Ascending aorta (tissue), 2 donors: Measurements from ENCODE around the gene FAM151A. TPM values are rescaled to one million over a fixed set of nuclear protein-coding genes. Genes with fewer than 3 reads are reported as not detected.

Source experiments
- DNase-seq, 2 donors: peaks; one replicate each; pipeline ENCODE4 v3.0.0-alpha.2; 2019; ENCODE audit warnings: low spot score in 2 of 2
- H3K27ac ChIP-seq, 2 donors: fragments of 200-600 bp; sonication (generic); one replicate each; pipeline ENCODE4 v1.5.1; 2016 to 2017; ENCODE audit warnings: mild to moderate bottlenecking in 1 of 2
- H3K27me3 ChIP-seq: fragments of 200-600 bp; sonication (generic); one replicate; pipeline ENCODE4 v1.5.1; 2017
- H3K36me3 ChIP-seq, 2 donors: fragments of 200-600 bp; sonication (generic); one replicate each; pipeline ENCODE4 v1.5.1; 2016
- H3K4me1 ChIP-seq, 2 donors: fragments of 200-600 bp; sonication (generic); one replicate each; pipeline ENCODE4 v1.5.1; 2016 to 2017; ENCODE audit warnings: mild to moderate bottlenecking in 1 of 2
- H3K4me3 ChIP-seq, 2 donors: fragments of 200-600 bp; sonication (generic); one replicate each; pipeline ENCODE4 v1.5.1; 2016 to 2017; ENCODE audit warnings: mild to moderate bottlenecking in 1 of 2
- H3K9me3 ChIP-seq, 2 donors: fragments of 200-600 bp; sonication (generic); one replicate each; pipeline ENCODE4 v1.5.1; 2016
- CTCF ChIP-seq, 3 experiments: fragments of 200-600 bp in 2 of 3; fragments of 450-650 bp in 1 of 3; sonication (generic) in 2 of 3; IDR thresholded peaks; one replicate each; pipeline ENCODE4 v1.5.1; 2016 to 2019; ENCODE audit warnings: antibody characterized with exemption in 3 of 3, mild to moderate bottlenecking in 1 of 3, moderate library complexity in 1 of 3
- intact Hi-C: fragments of 100-400 bp; cut with DNase I; formaldehyde crosslinking; loops from one replicate; pipeline ENCODE4 v1.15.1; 2023
- total RNA-seq: library from RNA; depleted of rRNA; stranded (reverse); fragments of >200 nt; gene quantifications from one replicate; pipeline ENCODE4 v1.1.0, GENCODE V29; 2016

The FAM151A gene
- total RNA-seq, 1 donor from 2014 or later: not detected

- DNase-seq: no peak
- Histone ChIP-seq H3K27ac (no peak overlapping the region), H3K4me1 (peaks cover 6 to 21% of the 10 kb centered on the region in 2 donors), H3K4me3 (no peak overlapping the region), H3K9me3 (no peaks in the 10 kb centered on the region), H3K27me3 (no peaks in the 10 kb centered on the region), H3K36me3 (no peaks in the 10 kb centered on the region)
- TF ChIP-seq CTCF (IDR thresholded peaks at IDR 0.05): no peak
- intact Hi-C loops: no loop called here
Measured at GRCh38 chr1:54567961-54568360, 55.4 kb downstream of the FAM151A start.

- H3K36me3 ChIP-seq: no peaks in the 10 kb centered on the region
- H3K4me3 ChIP-seq: no peak overlapping the region
- H3K27ac ChIP-seq: no peak overlapping the region
- intact Hi-C loops: no loop called here
- no peaks in the 10 kb centered on the region for H3K27me3 ChIP-seq
- H3K9me3 ChIP-seq: no peaks in the 10 kb centered on the region
- no peak for TF ChIP-seq CTCF (IDR thresholded peaks at IDR 0.05)
- DNase-seq: no peak
- peaks cover 3 to 14% of the 10 kb centered on the region in 2 donors for H3K4me1 ChIP-seq
Measured at GRCh38 chr1:54566438-54567141, 56.7 kb downstream of the FAM151A start.

GRCh38 chr1:54565113-54565501 lies 58.2 kb downstream of the FAM151A start:
- Histone ChIP-seq H3K36me3 (no peaks in the 10 kb centered on the region), H3K27me3 (no peaks in the 10 kb centered on the region), H3K9me3 (no peaks in the 10 kb centered on the region), H3K4me3 (no peak overlapping the region), H3K27ac (no peak overlapping the region), H3K4me1 (peaks cover 0 to 7% of the 10 kb centered on the region in 2 donors)
- intact Hi-C loops: no loop called here
- TF ChIP-seq CTCF (IDR thresholded peaks at IDR 0.05): no peak
- no peak for DNase-seq

- no peak for DNase-seq
- Histone ChIP-seq H3K4me1 (peaks cover 2 to 12% of the 10 kb centered on the region in 2 donors), H3K27ac (no peak overlapping the region), H3K4me3 (no peak overlapping the region), H3K36me3 (no peaks in the 10 kb centered on the region), H3K9me3 (no peaks in the 10 kb centered on the region), H3K27me3 (no peaks in the 10 kb centered on the region)
- no peak for TF ChIP-seq CTCF (IDR thresholded peaks at IDR 0.05)
- intact Hi-C loops: no loop called here
Measured at GRCh38 chr1:54564312-54565112, 58.8 kb downstream of the FAM151A start.

- Histone ChIP-seq H3K9me3 (no peaks in the 10 kb centered on the region), H3K4me1 (peaks cover 2 to 14% of the 10 kb centered on the region in 2 donors), H3K4me3 (no peak overlapping the region), H3K27me3 (no peaks in the 10 kb centered on the region), H3K27ac (no peak overlapping the region), H3K36me3 (peaks cover 0 to 1% of the 10 kb centered on the region in 2 donors)
- DNase-seq: peak in 1 of 2 donors; percentile 52
- no peak for TF ChIP-seq CTCF (IDR thresholded peaks at IDR 0.05)
- intact Hi-C loops: no loop called here
Measured at GRCh38 chr1:54559771-54560231, 63.5 kb downstream of the FAM151A start.

Other genes with a start within 250 kb of the FAM151A start
- gene SSBP3, start 217.1 kb downstream of the FAM151A start, total RNA-seq: 51.0 TPM
- 30.4 TPM for gene ACOT11, start 75.3 kb downstream of the FAM151A start, total RNA-seq
- 2.0 TPM for gene MROH7, start 18.3 kb upstream of the FAM151A start, total RNA-seq
- 20.6 TPM for gene TTC4, start 92.3 kb upstream of the FAM151A start, total RNA-seq
- gene PARS2, start 141.0 kb upstream of the FAM151A start, total RNA-seq: 0.43 TPM
- not detected for gene TTC22, start 177.8 kb upstream of the FAM151A start, total RNA-seq